Posterior vena cava (tissue), 2 donors: ENCODE results near the gene TMEM151A. TPM values are rescaled to one million over a fixed set of nuclear protein-coding genes. Genes with fewer than 3 reads are reported as not detected.

Experiments
- DNase-seq: peaks from one replicate; pipeline ENCODE4 v3.0.0-alpha.2; 2020; ENCODE audit warnings: low spot score
- intact Hi-C, 2 donors: fragments of 100-400 bp; cut with DNase I; formaldehyde crosslinking; loops; one replicate each; pipeline versions ENCODE4 v1.14.1 to v1.14.2; 2022 to 2023
- total RNA-seq, 2 donors: library from RNA; stranded (reverse); fragmentation: NEBNext Ultra II Directional; extraction: Animal tissue kit (Norgen Biotek cat#: 25700); gene quantifications; one replicate each; pipeline ENCODE4 v1.2.1, GENCODE V29; 2021
- donor health status: DM: yes; HTN: yes; CAD: no.
- donor health status: DM: yes; HTN: yes; CAD: no.

TMEM151A gene
- total RNA-seq, 2 donors from 2014 or later, result not detected

- intact Hi-C loops, result no loop called here
- peak; percentile 50 for DNase-seq
Observed at GRCh38 chr11:66341502-66342126, 49.9 kb downstream of the TMEM151A start.

DNA sequence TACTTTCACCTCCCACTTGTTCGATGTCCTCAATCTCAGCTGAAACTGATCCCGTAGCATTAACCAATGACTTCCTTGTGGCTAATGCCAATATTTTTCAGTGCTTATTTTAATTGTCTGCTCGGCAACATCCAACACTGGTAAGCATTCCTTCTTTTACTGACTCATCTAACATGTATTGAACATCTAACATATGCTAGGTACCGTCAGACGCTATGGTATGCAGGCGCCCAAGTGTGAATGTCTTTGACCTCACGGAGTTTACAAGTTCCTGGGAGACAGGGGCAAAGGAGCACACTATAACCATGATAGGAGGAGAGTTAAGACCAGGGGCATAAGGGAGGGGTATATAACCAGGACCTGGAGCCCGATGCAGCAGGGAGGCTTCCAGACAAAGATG lies 51.5 kb downstream of the TMEM151A start:
- intact Hi-C loops, result no loop called here
- DNase-seq, result peak; percentile 22

DNA sequence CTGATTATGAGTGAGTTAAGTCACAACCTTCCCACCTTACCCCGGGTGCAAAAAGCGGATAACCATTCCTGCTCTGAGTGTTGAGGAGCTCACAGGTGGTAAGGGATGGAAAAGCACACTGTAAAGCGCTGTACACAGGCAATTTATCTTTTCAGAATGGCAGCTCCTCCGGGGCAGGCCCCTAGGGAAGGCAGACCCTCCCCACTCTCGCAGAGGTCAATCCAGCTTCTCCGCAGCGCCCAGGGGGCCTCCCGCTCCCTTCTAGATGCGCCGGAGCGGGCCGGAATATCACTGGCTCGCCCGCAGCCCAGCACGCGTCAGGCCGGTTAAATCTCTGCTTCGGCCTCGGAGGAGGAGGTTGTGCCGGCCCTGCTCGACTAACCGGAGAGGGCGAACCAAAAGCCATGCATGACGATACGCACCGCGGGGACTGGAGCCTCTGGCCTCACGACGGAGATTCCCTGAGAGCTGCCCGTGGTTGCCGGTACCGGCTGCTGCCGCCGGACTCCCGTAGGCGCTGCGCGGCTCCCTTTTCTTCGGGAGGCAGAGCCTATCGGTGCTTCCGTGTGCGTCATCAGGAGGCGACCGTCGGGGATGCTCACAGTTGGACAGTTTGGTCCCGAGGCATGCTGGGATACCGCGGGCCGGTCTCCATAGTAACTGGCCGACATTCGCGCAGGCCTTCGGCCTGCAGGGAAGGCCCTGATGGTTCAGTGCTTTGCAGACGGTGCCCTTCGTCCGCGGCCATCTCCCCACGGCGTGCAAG lies 53.0 kb downstream of the TMEM151A start, which contains the start of gene BRMS1:
Gene BRMS1 (minus strand): TSS at position 555 of the 766 bp plus-strand sequence. CDS start 2,870 bp downstream, outside the sequence.
- peak; percentile 100 for DNase-seq
- intact Hi-C loops, result no loop called here

DNA sequence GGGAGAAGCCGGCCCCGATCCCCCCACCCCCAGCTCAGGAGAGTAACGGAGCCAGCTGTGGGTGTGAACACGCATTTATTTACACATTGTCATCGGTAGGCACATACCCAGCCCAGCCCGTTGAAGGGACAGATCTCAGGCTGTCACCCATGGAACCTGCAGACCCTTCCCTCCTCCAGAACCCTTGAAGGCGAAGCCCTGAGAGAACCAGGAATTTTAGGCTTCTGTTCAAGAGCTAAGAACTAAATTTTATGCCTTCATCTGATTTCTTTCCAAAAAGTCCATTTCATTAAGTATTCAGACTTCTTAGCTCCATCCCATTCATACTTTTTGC lies 53.6 kb downstream of the TMEM151A start:
- intact Hi-C loops, result no loop called here

More for the DNA sequence above, 53.6 kb downstream of the TMEM151A start:
- no peak for DNase-seq

Other genes with a start within 250 kb of the TMEM151A start
- 1 to 10 TPM in 1 of 2 donors, under 1 TPM in 1; 0.74 to 1.2 TPM for gene GAL3ST3, start 242.7 kb upstream of the TMEM151A start, total RNA-seq
- 100 to 1,000 TPM; 117 to 140 TPM for gene SF3B2, start 239.5 kb upstream of the TMEM151A start, total RNA-seq
- gene PACS1, start 221.6 kb upstream of the TMEM151A start, total RNA-seq, result 10 to 100 TPM; 65.1 to 84.1 TPM
- gene KLC2, start 34.2 kb upstream of the TMEM151A start, total RNA-seq, result 10 to 100 TPM; 30.1 to 41.3 TPM
- 100 to 1,000 TPM; 102 to 112 TPM for gene RAB1B, start 23.3 kb upstream of the TMEM151A start, total RNA-seq
- gene CNIH2, start 13.7 kb upstream of the TMEM151A start, total RNA-seq, result not detected
- gene YIF1A, start 2.8 kb upstream of the TMEM151A start, total RNA-seq, result 10 to 100 TPM; 63.9 to 73.6 TPM
- gene CD248, start 25.1 kb downstream of the TMEM151A start, total RNA-seq, result 100 to 1,000 TPM in 1 of 2 donors, 10 to 100 TPM in 1; 67.5 to 248 TPM
- 1 to 10 TPM; 5.4 to 7.4 TPM for gene RIN1, start 44.5 kb downstream of the TMEM151A start, total RNA-seq
- 10 to 100 TPM; 20.4 to 22.0 TPM for gene BRMS1, start 53.2 kb downstream of the TMEM151A start, total RNA-seq
- 10 to 100 TPM; 16.5 to 20.0 TPM for gene B4GAT1, start 55.7 kb downstream of the TMEM151A start, total RNA-seq
- 1 to 10 TPM; 1.7 to 2.0 TPM for gene SLC29A2, start 79.9 kb downstream of the TMEM151A start, total RNA-seq
- gene NPAS4, start 129.1 kb downstream of the TMEM151A start, total RNA-seq, result 1 to 10 TPM; 2.6 to 6.5 TPM
- gene MRPL11, start 147.0 kb downstream of the TMEM151A start, total RNA-seq, result 10 to 100 TPM; 36.5 to 37.2 TPM
- gene PELI3, start 175.0 kb downstream of the TMEM151A start, total RNA-seq, result 10 to 100 TPM; 12.4 to 13.0 TPM
- 10 to 100 TPM; 27.1 to 29.4 TPM for gene DPP3, start 188.5 kb downstream of the TMEM151A start, total RNA-seq
- 10 to 100 TPM; 23.4 to 31.1 TPM for gene BBS1, start 218.7 kb downstream of the TMEM151A start, total RNA-seq